Fibroblast of lung (primary cell): ENCODE data around the gene LIMA1. TPM values are rescaled to one million over a fixed set of nuclear protein-coding genes. Genes with fewer than 3 reads are reported as not detected.

ENCODE experiments used
- DNase-seq, 2 donors: peaks; one replicate each; pipeline versions ENCODE4 v3.0.0 to v3.0.0-alpha.2; 2010; ENCODE audit warnings: low read depth in 2 of 2
- H2AFZ ChIP-seq: 2 replicates; pipeline ENCODE4 v1.5.1; 2012; ENCODE audit warnings: low read length, control low read depth, inconsistent platforms
- H3K27ac ChIP-seq: 2 replicates; pipeline ENCODE4 v1.5.1; 2011; ENCODE audit warnings: low read length, control low read depth; ENCODE audit not compliant: insufficient read depth
- H3K27me3 ChIP-seq: 2 replicates; pipeline ENCODE4 v1.5.1; 2011; ENCODE audit warnings: mild to moderate bottlenecking, low read length; ENCODE audit not compliant: control insufficient read depth, insufficient read depth
- H3K36me3 ChIP-seq: 2 replicates; pipeline ENCODE4 v1.5.1; 2011; ENCODE audit warnings: low read length; ENCODE audit not compliant: control insufficient read depth, insufficient read depth
- H3K4me1 ChIP-seq: 2 replicates; pipeline ENCODE4 v1.5.1; 2011; ENCODE audit warnings: low read length; ENCODE audit not compliant: control insufficient read depth, insufficient read depth; ENCODE audit errors: extremely low read depth
- H3K4me2 ChIP-seq: 2 replicates; pipeline ENCODE4 v1.5.1; 2011; ENCODE audit warnings: low read length, control low read depth; ENCODE audit not compliant: insufficient read depth; ENCODE audit errors: extremely low read depth
- H3K4me3 ChIP-seq, 4 experiments: fragments of 200-600 bp in 1 of 4; sonication (generic) in 1 of 4; replicated peaks in 1 of 4; 2 replicates each; pipeline ENCODE4 v1.5.1; 2011 to 2016; ENCODE audit warnings: low read length in 4 of 4, low read depth in 3 of 4, mild to moderate bottlenecking in 3 of 4, control low read depth in 2 of 4, inconsistent platforms in 1 of 4, mixed read lengths in 1 of 4; ENCODE audit not compliant: insufficient read depth in 1 of 4; ENCODE audit errors: control extremely low read depth in 1 of 4
- H3K79me2 ChIP-seq: 2 replicates; pipeline ENCODE4 v1.5.1; 2012; ENCODE audit warnings: mild to moderate bottlenecking, low read length, inconsistent platforms; ENCODE audit not compliant: control insufficient read depth, insufficient read depth
- H3K9ac ChIP-seq: 2 replicates; pipeline ENCODE4 v1.5.1; 2011; ENCODE audit warnings: mild to moderate bottlenecking, low read length, control low read depth; ENCODE audit not compliant: insufficient read depth
- H3K9me3 ChIP-seq: 2 replicates; pipeline ENCODE4 v1.5.1; 2012; ENCODE audit warnings: low read depth, low read length; ENCODE audit not compliant: control insufficient read depth, insufficient read depth
- H4K20me1 ChIP-seq: 2 replicates; pipeline ENCODE4 v1.5.1; 2011; ENCODE audit warnings: low read length; ENCODE audit not compliant: control insufficient read depth, insufficient read depth; ENCODE audit errors: extremely low read depth
- EZH2 ChIP-seq: IDR thresholded peaks from 2 replicates; pipeline ENCODE4 v1.5.1; 2012; ENCODE audit warnings: low read length, control low read depth, mild to moderate bottlenecking; ENCODE audit errors: missing control alignments
- polyA plus RNA-seq, 2 donors: library from polyadenylated mRNA; depleted of rRNA in 1 of 2; stranded (reverse) in 1 of 2; unstranded in 1 of 2; fragments of >200 nt; gene quantifications; 2 replicates each; pipeline ENCODE4 v1.2.1, GENCODE V29; 2011 to 2012; ENCODE audit warnings: missing spikeins in 1 of 2
- total RNA-seq: library from RNA; depleted of rRNA; stranded (reverse); fragments of >200 nt; gene quantifications from 2 replicates; pipeline ENCODE4 v1.2.1, GENCODE V29; 2014
- TF ChIP-seq, protein P1 (sequence below), 2 donors: IDR thresholded peaks in 1 of 2; conservative IDR thresholded peaks in 1 of 2; 1 replicate in 1 of 2; 2 replicates in 1 of 2; pipeline ENCODE4 v1.5.1; 2011 to 2012; ENCODE audit warnings: low read length in 2 of 2, control low read depth in 1 of 2, inconsistent platforms in 1 of 2, low read depth in 1 of 2, mild to moderate bottlenecking in 1 of 2

LIMA1 gene
- total and polyA plus RNA-seq, 2 donors (not counting 1 experiment from before 2014, with no cell fraction given): 171 to 308 TPM

DNA sequence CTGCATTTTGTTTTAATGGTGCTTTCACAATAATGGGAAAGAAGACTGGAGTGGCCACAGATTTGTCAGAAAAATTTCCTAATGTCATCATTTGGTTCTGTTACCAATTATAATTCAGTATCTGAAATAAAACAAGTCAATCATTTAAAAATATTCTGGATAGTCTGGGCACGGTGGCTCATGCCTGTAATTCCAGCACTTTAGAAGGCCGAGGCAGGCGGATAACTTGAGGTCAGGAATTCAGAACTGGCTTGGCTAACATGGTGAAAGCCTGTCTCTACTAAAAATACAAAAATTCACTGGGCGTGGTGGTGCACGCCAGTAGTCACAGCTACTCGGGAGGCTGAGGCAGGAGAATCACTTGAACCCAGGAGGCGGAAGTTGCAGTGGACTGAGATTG is 4.0 kb upstream of the LIMA1 start:
- H3K9ac ChIP-seq: no peak overlapping the region
- H3K79me2 ChIP-seq: no peaks in the 10 kb centered on the region
- H2AFZ ChIP-seq: no peak overlapping the region
- no peak overlapping the region for H3K27ac ChIP-seq
- H3K4me1 ChIP-seq: no peaks in the 10 kb centered on the region
- TF ChIP-seq EZH2: no peak
- TF ChIP-seq, protein P1, sequence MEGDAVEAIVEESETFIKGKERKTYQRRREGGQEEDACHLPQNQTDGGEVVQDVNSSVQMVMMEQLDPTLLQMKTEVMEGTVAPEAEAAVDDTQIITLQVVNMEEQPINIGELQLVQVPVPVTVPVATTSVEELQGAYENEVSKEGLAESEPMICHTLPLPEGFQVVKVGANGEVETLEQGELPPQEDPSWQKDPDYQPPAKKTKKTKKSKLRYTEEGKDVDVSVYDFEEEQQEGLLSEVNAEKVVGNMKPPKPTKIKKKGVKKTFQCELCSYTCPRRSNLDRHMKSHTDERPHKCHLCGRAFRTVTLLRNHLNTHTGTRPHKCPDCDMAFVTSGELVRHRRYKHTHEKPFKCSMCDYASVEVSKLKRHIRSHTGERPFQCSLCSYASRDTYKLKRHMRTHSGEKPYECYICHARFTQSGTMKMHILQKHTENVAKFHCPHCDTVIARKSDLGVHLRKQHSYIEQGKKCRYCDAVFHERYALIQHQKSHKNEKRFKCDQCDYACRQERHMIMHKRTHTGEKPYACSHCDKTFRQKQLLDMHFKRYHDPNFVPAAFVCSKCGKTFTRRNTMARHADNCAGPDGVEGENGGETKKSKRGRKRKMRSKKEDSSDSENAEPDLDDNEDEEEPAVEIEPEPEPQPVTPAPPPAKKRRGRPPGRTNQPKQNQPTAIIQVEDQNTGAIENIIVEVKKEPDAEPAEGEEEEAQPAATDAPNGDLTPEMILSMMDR (conservative IDR thresholded peaks at IDR 0.05 in 1 of 2, IDR thresholded peaks at IDR 0.05 in 1 of 2; ENCODE audit: low read depth in 1 of 2, low read length in 2 of 2): no peak
- no peak overlapping the region for H3K4me2 ChIP-seq
- no peak for DNase-seq
- no peaks in the 10 kb centered on the region for H3K27me3 ChIP-seq
- H4K20me1 ChIP-seq: no peaks in the 10 kb centered on the region
- H3K4me3 ChIP-seq: no peak overlapping the region
- no peaks in the 10 kb centered on the region for H3K9me3 ChIP-seq
- H3K36me3 ChIP-seq: no peaks in the 10 kb centered on the region

DNA sequence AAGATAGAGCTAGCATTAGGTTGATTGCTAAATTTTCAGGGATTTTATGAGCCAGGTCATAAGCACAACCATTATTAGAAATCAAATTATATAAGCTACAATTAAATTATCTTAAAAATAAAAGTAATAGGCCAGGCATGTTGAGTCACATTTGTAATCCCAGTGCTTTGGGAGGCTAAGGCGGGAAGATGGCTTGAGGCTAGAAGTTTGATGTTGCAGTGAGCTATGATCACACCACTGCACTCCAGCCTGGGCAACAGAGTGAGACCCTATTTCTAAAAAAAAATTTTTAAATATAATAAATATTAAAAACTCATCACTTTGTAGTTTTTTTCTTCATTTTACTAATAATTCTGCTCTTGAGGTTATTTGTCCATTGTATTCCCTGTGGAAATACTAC is 1.9 kb upstream of the LIMA1 start:
- TF ChIP-seq EZH2: no peak
- TF ChIP-seq, protein P1 (conservative IDR thresholded peaks at IDR 0.05 in 1 of 2, IDR thresholded peaks at IDR 0.05 in 1 of 2; ENCODE audit: low read depth in 1 of 2, low read length in 2 of 2): no peak
- H3K9ac ChIP-seq: no peak overlapping the region
- no peaks in the 10 kb centered on the region for H3K9me3 ChIP-seq

DNA sequence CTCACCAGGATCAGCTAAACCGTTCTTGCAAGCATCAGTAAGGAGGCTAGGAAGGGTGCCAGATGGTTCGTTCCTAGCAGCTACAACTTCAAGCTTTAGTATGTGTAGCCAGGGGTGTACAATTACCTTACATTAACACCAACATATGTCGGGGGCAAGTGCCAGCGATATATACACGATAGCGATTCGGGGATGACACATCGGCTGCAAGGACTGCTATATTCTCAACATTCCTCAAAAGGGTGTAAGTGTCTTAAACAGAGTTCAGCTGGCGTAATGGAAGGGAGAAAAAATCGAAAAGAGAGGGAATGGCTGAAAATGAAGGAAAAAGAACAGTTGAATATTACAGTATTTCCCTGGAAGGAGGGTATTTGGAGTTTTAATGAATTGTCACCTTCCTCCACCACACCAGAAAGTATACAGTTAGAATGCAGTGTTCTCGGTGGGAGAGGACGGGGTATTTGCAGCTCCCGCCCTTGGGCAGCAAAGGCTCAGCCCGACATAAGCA is 545 bp downstream of the LIMA1 start:
- peak overlapping the region; percentile 84 to 96 (median 88) for H3K4me3 ChIP-seq

More for the DNA sequence above, 1.9 kb upstream of the LIMA1 start:
- no peaks in the 10 kb centered on the region for H3K27me3 ChIP-seq
- H3K4me3 ChIP-seq: no peak overlapping the region
- no peaks in the 10 kb centered on the region for H3K4me1 ChIP-seq
- no peak for DNase-seq
- H4K20me1 ChIP-seq: no peaks in the 10 kb centered on the region
- H3K79me2 ChIP-seq: no peaks in the 10 kb centered on the region
- no peak overlapping the region for H3K4me2 ChIP-seq
- no peak overlapping the region for H3K27ac ChIP-seq
- no peaks in the 10 kb centered on the region for H3K36me3 ChIP-seq
- H2AFZ ChIP-seq: no peak overlapping the region

More for the DNA sequence above, 545 bp downstream of the LIMA1 start:
- Histone ChIP-seq H2AFZ (peak overlapping the region; percentile 87), H4K20me1 (no peaks in the 10 kb centered on the region), H3K27me3 (no peaks in the 10 kb centered on the region), H3K27ac (peak overlapping the region; percentile 71), H3K9ac (peak overlapping the region; percentile 70), H3K4me2 (peak overlapping the region; percentile 96), H3K4me1 (no peaks in the 10 kb centered on the region), H3K79me2 (no peaks in the 10 kb centered on the region), H3K9me3 (no peaks in the 10 kb centered on the region), H3K36me3 (no peaks in the 10 kb centered on the region)
- peak; percentile 54 to 78 for DNase-seq
- TF ChIP-seq, protein P1 (conservative IDR thresholded peaks at IDR 0.05 in 1 of 2, IDR thresholded peaks at IDR 0.05 in 1 of 2; ENCODE audit: low read depth in 1 of 2, low read length in 2 of 2): no peak
- TF ChIP-seq EZH2: no peak
